Measurements from ENCODE around the gene ZMYM4.

DNA sequence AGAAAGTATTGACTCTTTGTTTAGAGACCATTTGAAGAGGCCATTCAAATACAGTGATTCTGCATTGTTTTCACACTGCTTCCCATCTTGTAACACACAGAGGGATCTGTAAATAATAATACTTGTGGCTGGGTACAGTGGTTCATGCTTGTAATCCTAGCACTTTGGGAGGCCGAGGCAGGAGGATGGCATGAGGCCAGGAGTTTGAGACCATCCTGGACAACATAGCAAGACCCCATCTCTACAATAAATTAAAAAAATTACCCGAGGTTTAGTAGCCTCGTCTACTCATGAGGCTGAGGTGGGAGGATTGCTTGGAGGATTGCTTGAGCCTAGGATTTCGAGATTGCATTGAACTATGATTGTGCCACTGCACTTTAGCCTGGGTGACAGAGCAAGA, 5.7 kb downstream of the ZMYM4 start:
- TF ChIP-seq POU6F1 (CRISPR knock-in tag; IDR thresholded peaks at IDR 0.05; ENCODE audit: borderline replicate concordance, low read depth) (no peak), CSDC2 (CRISPR knock-in tag; IDR thresholded peaks at IDR 0.05) (no peak), RARB (CRISPR knock-in tag; IDR thresholded peaks at IDR 0.05) (no peak), ZC3H10 (CRISPR knock-in tag; IDR thresholded peaks at IDR 0.05) (no peak), SNAI2 (CRISPR knock-in tag; IDR thresholded peaks at IDR 0.05) (no peak), ARNTL (CRISPR knock-in tag; IDR thresholded peaks at IDR 0.05; ENCODE audit: borderline replicate concordance, low read depth) (no peak), CREB5 (CRISPR knock-in tag; IDR thresholded peaks at IDR 0.05; ENCODE audit: low read depth) (no peak)
- TF ChIP-seq, protein P1, sequence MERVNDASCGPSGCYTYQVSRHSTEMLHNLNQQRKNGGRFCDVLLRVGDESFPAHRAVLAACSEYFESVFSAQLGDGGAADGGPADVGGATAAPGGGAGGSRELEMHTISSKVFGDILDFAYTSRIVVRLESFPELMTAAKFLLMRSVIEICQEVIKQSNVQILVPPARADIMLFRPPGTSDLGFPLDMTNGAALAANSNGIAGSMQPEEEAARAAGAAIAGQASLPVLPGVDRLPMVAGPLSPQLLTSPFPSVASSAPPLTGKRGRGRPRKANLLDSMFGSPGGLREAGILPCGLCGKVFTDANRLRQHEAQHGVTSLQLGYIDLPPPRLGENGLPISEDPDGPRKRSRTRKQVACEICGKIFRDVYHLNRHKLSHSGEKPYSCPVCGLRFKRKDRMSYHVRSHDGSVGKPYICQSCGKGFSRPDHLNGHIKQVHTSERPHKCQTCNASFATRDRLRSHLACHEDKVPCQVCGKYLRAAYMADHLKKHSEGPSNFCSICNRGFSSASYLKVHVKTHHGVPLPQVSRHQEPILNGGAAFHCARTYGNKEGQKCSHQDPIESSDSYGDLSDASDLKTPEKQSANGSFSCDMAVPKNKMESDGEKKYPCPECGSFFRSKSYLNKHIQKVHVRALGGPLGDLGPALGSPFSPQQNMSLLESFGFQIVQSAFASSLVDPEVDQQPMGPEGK (CRISPR knock-in tag; IDR thresholded peaks at IDR 0.05; ENCODE audit: borderline replicate concordance), result no peak

Data from SK-N-SH treated with all-trans-retinoic acid at 6 μM for 48 hours (cell line).